ENCODE data around the gene TRABD2B. TPM values are rescaled to one million over a fixed set of nuclear protein-coding genes. Genes with fewer than 3 reads are reported as not detected.

The TRABD2B gene
- total and polyA plus RNA-seq, 2 experiments from 2014 or later, result not detected

- H3F3A ChIP-seq (ENCODE audit: insufficient read depth), result no peaks in the 10 kb centered on the region
- in situ Hi-C loops (cut with MboI), result no loop called here
- H3K9ac ChIP-seq, result no peak overlapping the region
- H3K9me2 ChIP-seq (ENCODE audit: insufficient read depth), result no peaks in the 10 kb centered on the region
- H3K9me3 ChIP-seq (ENCODE audit: low read depth), result no peaks in the 10 kb centered on the region
- H3K4me1 ChIP-seq (ENCODE audit: insufficient read depth), result no peaks in the 10 kb centered on the region
- TF ChIP-seq EZH2 (IDR thresholded peaks at IDR 0.05; ENCODE audit: insufficient read depth, poor library complexity, severe bottlenecking) (no peak), EZH2phosphoT487 (IDR thresholded peaks at IDR 0.05; ENCODE audit: insufficient read depth, low read depth) (no peak)
- H3K4me3 ChIP-seq, result no peak overlapping the region
- H3K36me3 ChIP-seq (ENCODE audit: low read depth), result no peaks in the 10 kb centered on the region
- H3K4me2 ChIP-seq (ENCODE audit: unreplicated experiment), result no peak overlapping the region
- 60 to 68% methylated on average over 3 of the region's 3 CpGs for WGBS, 2 experiments (ENCODE audit: low coverage in 1 of 2, low lambda C conversion rate in 2 of 2, missing lambda C conversion rate in 2 of 2)
- H3K27me3 ChIP-seq (replicated peaks; ENCODE audit: insufficient read depth), result no peaks in the 10 kb centered on the region
- H2AFZ ChIP-seq, result no peak overlapping the region
- no peaks in the 10 kb centered on the region for H3K79me2 ChIP-seq (ENCODE audit: insufficient read depth)
- H4K20me1 ChIP-seq (ENCODE audit: insufficient read depth), result no peaks in the 10 kb centered on the region
- DNase-seq, result no peak
- no peak overlapping the region for H3K27ac ChIP-seq
Measured at GRCh38 chr1:47919113-47919833, 77.9 kb downstream of the TRABD2B start.

GRCh38 chr1:47918257-47918867 lies 78.8 kb downstream of the TRABD2B start:
- H3K79me2 ChIP-seq (ENCODE audit: insufficient read depth), result no peaks in the 10 kb centered on the region
- no peak overlapping the region for H3K9ac ChIP-seq
- H4K20me1 ChIP-seq (ENCODE audit: insufficient read depth), result no peaks in the 10 kb centered on the region
- TF ChIP-seq EZH2 (IDR thresholded peaks at IDR 0.05; ENCODE audit: insufficient read depth, poor library complexity, severe bottlenecking) (no peak), EZH2phosphoT487 (IDR thresholded peaks at IDR 0.05; ENCODE audit: insufficient read depth, low read depth) (no peak)
- in situ Hi-C loops (cut with MboI), result no loop called here
- H3K9me3 ChIP-seq (ENCODE audit: low read depth), result no peaks in the 10 kb centered on the region
- no peak overlapping the region for H3K4me3 ChIP-seq
- no peak overlapping the region for H3K27ac ChIP-seq
- H3K9me2 ChIP-seq (ENCODE audit: insufficient read depth), result no peaks in the 10 kb centered on the region
- H3K27me3 ChIP-seq (replicated peaks; ENCODE audit: insufficient read depth), result no peaks in the 10 kb centered on the region
- no peak overlapping the region for H2AFZ ChIP-seq
- no peaks in the 10 kb centered on the region for H3K36me3 ChIP-seq (ENCODE audit: low read depth)
- no peak overlapping the region for H3K4me2 ChIP-seq (ENCODE audit: unreplicated experiment)
- WGBS, 2 experiments (ENCODE audit: low coverage in 1 of 2, low lambda C conversion rate in 2 of 2, missing lambda C conversion rate in 2 of 2), result 51 to 52% methylated on average over 8 of the region's 8 CpGs
- no peak for DNase-seq
- H3F3A ChIP-seq (ENCODE audit: insufficient read depth), result no peaks in the 10 kb centered on the region
- no peaks in the 10 kb centered on the region for H3K4me1 ChIP-seq (ENCODE audit: insufficient read depth)

DNA sequence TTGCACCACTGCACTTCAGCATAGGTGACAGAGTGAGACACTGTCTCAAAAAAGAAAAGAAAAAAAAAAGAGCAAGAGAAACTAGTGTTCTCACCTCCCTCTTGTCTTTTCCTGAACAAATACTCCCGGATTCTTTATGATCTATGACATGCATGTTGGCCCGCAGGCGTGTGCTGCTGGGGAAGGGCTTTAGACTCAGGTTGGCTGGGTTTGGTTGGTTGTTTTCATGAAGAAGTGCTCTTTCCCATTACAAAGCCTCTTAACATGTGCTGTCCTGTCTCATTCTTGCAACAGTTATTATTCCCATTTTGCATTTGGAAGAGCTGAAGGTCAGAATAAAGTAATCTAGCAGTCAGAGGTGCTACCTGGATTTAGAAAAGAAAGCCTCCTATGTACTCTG lies 79.5 kb downstream of the TRABD2B start:
- Histone ChIP-seq H3K4me3 (no peak overlapping the region), H2AFZ (no peak overlapping the region), H3K4me2 (ENCODE audit: unreplicated experiment) (no peak overlapping the region), H3K9ac (no peak overlapping the region), H3K27ac (no peak overlapping the region), H4K20me1 (ENCODE audit: insufficient read depth) (no peaks in the 10 kb centered on the region), H3K27me3 (replicated peaks; ENCODE audit: insufficient read depth) (no peaks in the 10 kb centered on the region), H3K4me1 (ENCODE audit: insufficient read depth) (no peaks in the 10 kb centered on the region), H3K79me2 (ENCODE audit: insufficient read depth) (no peaks in the 10 kb centered on the region), H3K36me3 (ENCODE audit: low read depth) (no peaks in the 10 kb centered on the region), H3K9me2 (ENCODE audit: insufficient read depth) (no peaks in the 10 kb centered on the region), H3K9me3 (ENCODE audit: low read depth) (no peaks in the 10 kb centered on the region), H3F3A (ENCODE audit: insufficient read depth) (no peaks in the 10 kb centered on the region)
- no peak for DNase-seq
- in situ Hi-C loops (cut with MboI), result no loop called here
- TF ChIP-seq EZH2phosphoT487 (IDR thresholded peaks at IDR 0.05; ENCODE audit: insufficient read depth, low read depth), result no peak
- no peak for TF ChIP-seq EZH2 (IDR thresholded peaks at IDR 0.05; ENCODE audit: insufficient read depth, poor library complexity, severe bottlenecking)
- WGBS, 2 experiments (ENCODE audit: low coverage in 1 of 2, low lambda C conversion rate in 2 of 2, missing lambda C conversion rate in 2 of 2), result 65 to 82% methylated on average over 3 of the region's 3 CpGs

DNA sequence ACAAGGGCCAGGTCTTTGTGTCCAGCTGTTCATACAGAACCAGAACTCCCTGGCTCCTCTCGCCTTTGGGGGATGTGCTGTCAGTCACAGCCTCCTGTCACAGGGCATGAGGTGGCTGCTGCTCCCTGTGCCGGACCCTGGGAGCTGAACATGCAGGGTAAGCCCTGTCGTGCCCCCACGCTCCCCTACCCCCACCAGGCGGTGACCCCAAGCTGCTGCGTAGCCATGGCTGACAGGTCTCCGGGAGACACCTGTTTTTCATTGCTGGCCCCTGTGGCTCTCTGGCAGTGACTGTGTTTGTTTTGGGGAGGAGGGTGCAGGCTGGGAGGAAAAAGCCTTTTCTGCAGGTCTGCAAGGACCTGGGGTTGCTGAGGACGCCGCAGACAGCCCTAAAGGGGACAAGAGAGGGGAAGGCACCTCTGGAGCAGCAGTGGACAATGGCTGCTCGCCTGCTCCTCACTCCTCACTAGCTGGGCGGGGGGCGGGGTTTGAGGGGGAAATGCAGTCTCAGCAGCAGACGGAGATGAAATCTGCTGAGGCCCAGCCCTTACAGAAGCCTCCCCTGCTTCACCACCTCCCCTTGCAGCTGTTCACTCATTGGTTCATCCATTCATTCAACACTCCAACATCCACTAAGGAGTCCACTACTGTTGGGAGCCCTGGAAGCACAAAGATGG lies 81.4 kb downstream of the TRABD2B start:
- Histone ChIP-seq H3K4me2 (ENCODE audit: unreplicated experiment) (no peak overlapping the region), H3K9me2 (ENCODE audit: insufficient read depth) (no peaks in the 10 kb centered on the region), H3K79me2 (ENCODE audit: insufficient read depth) (no peaks in the 10 kb centered on the region), H3K9ac (no peak overlapping the region), H3K27me3 (replicated peaks; ENCODE audit: insufficient read depth) (no peaks in the 10 kb centered on the region), H3K4me3 (no peak overlapping the region), H3K9me3 (ENCODE audit: low read depth) (no peaks in the 10 kb centered on the region), H4K20me1 (ENCODE audit: insufficient read depth) (no peaks in the 10 kb centered on the region), H3K27ac (no peak overlapping the region), H3K4me1 (ENCODE audit: insufficient read depth) (no peaks in the 10 kb centered on the region), H3K36me3 (ENCODE audit: low read depth) (no peaks in the 10 kb centered on the region), H3F3A (ENCODE audit: insufficient read depth) (no peaks in the 10 kb centered on the region), H2AFZ (no peak overlapping the region)
- 58 to 61% methylated on average over 10 to 13 of the region's 13 CpGs for WGBS, 2 experiments (ENCODE audit: low coverage in 1 of 2, low lambda C conversion rate in 2 of 2, missing lambda C conversion rate in 2 of 2)
- no peak for DNase-seq
- in situ Hi-C loops (cut with MboI), result no loop called here
- TF ChIP-seq EZH2phosphoT487 (IDR thresholded peaks at IDR 0.05; ENCODE audit: insufficient read depth, low read depth), result no peak

Data from GM23248 (cell line).